ENCODE measurements around the gene HOXB2.
"Not testable (repeated sequence)": the region's sequence is repeated elsewhere in the genome, so short reads cannot be mapped to it uniquely, and the experiment has no call there.

Gene HOXB2

DNA sequence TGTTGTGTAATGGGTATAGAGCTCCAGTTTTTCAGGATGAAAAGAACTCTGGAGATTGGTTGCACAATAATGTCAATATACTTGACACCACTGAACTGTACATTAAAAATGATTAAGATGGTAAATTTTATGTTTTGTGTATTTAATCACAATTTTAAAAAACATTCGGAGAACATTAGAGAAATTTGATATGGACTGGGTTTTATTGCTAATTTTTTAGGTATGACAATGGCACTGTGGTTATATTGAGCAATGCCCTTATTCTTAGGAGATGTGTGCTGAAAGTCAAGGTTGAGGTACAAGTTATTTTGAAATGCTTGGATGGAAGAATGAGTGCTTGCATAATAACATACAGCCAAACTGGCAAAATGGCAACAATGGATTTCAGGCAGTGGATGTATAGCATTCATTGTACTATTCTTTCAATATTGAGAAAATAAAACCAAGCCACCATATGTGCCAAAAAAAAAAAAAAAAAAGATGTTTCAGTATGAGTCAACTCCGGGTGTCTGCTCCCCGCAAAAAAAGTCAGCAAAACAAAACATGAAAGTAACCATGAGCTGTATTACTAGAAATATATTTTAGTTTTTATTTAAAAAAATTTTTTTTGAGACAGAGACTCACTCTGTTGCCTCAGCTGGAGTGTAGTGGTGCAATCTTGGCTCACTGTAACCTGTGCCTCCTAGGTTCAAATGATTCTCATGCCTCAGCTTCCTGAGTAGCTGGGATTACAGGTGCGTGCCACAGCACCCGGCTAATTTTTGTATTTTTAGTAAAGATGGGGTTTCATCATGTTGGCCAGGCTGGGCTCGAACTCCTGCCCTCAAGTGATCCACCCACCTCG is 33.9 kb downstream of the HOXB2 start:
- DNase-seq = no peak

GRCh38 chr17:48510381-48510760 is 34.5 kb downstream of the HOXB2 start:
- DNase-seq = no peak

GRCh38 chr17:48509708-48510107 is 35.2 kb downstream of the HOXB2 start:
- DNase-seq = not testable (repeated sequence)

DNA sequence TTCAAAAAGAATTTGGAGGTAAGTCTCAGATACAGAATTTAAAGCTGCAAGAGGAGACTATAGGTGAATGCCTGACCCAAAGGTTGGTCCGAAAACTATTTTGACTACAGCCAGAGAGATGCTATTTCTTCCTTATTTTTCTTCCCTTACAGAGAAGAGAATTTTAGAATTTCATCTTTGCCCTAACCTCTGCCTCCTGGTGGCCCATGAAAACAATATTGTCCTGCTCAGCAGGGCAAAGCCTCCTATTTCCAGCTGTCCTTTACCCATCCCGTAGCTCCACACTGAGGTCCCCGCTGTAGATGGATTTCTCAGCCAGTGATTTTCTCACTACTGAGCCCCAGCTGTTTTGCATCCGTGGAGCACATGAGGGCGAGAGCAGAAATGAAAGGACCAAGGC is 38.7 kb downstream of the HOXB2 start:
- no peak for DNase-seq

- no peak for DNase-seq
These were observed 39.1 kb downstream of the HOXB2 start for GRCh38 chr17:48505788-48506187.

DNA sequence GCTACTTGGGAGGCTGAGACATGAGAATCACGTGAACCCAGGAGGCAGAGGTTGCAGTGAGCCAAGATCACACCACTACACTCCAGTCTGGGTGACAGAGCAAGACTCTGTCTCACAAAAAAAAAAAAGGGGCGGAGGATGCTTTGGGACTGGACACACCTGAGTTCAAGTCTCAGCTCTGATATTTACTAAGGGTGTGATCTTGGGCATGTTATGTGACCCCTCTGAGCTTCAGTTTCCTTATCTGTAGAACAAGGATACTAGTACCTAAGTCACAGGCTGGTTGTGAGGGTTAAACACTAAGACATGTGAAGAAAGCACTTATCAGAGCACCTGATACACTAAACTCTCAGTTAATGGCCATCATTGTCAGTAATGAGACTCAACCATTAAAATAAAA is 40.0 kb downstream of the HOXB2 start:
- DNase-seq = no peak

GRCh38 chr17:48503747-48504146 is 41.2 kb downstream of the HOXB2 start:
- no peak for DNase-seq

DNA sequence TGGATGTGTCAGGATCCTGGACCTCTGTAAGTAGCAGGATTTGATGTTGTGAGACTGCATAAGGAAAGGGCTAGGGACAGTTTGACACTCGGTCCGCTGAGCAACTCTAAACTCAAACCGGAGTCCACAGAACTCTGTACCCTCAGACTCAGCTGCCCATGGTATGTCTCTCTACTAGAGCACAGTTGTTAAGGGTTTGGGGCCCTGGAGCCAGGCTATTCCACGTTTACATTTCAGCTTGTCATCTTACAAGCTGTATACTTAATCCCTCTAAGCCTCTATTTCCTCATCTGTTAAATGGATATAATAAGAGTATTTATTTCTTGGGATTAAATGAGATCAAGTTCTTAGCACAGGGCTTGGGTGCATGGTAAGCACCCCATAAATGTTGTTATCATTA is 42.0 kb downstream of the HOXB2 start:
- DNase-seq = peak; percentile 16

DNA sequence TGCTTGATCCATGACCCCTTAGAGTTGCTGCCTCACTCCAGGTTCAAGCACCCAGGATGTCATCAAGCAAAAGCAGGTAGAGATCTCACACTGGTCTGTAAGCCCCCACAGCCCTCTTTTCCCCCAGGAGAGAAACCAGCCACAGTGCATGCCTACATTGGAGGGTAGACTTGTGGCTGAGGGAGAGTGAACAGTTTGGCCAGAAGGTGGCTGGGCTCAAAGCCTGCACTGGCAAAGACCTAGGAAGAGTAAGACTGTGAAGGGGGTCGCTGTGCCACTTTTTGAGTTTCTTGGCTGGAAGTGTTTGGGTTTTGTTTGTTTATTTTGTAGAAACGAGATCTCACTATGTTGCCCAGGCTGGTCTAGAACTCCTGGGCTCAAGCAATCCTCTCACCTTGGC is 42.6 kb downstream of the HOXB2 start:
- DNase-seq = no peak

DNA sequence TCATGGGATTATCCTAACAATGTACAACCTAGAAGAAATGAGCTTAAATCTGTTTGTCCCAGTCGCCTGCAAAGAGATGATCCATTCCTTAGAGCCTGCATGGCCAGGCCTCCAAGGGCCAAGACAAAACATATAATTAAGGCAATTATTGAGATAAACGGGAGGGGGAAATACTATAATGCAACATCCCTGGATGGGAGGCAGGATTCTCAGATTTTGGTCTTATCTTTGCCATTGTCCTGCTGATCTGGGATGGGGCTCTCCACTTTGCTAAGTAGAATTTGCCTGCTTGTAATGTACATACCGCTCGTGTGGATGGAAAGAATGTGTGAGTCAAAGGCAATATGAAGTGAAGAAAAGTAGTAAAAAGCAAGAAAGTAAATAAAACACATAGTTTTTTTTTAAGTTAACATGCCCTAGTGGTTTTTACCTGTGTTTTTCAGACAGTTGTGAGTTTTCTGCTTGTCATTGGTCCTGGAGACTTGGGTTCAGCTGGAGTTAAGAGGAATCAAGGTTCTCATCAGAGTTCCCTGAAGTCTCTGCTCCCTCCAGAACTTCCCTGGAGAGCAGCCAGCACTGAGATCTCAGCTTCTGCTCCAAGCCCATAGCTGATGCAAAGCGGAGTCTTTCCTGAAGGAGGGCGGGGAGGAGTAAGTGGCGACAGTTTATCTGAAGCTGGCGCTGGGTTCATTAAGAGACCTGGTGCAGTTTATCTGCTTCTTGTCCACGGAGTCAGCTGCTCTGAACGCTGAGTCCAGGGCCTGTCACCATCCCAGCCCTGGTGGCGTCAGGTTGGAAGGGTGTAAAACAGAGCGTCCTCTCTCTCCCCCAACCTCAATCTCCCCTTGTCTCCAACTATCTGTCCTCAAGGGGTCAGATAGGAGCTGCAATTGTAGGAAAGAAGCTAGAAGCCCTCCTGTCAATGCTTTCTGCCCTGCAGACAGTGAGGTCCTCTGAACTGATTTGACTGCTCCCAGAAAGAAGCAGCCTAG is 44.2 kb downstream of the HOXB2 start:
- DNase-seq = no peak

GRCh38 chr17:48499735-48500434 is 45.0 kb downstream of the HOXB2 start:
- DNase-seq = no peak

- no peak for DNase-seq
These were observed 45.7 kb downstream of the HOXB2 start for GRCh38 chr17:48499248-48499647.

DNA sequence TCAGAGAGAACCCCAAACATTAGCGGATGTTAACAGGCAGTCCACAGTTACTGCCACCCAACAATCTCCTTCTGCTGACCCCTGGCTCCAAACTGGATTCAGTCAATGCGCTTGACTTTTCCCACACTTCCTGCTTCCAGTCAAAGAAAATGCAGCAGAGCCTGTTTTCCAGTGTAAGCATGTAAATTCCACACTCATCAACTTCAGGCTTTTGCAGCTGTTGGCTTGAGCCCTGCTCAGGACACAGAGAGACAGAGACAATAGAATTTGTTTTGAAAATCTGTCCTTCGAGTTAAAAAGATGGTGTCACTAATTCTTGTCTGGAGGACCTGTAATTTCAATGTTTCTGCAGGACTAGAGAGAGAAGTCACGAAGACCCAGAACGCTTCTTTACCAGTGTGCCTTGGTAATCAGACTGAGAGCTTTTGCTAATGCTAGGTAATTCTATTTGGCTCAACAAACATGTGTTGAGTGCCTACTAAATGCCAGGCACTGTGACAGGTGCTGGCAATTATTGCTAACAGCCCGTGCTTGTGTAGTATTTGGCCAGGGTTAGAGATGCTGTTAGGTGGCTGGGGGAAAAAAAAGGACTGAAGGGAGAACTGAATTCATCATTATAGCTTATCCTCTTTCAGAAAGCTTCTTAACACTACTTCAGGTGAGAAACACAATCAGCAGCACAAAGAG is 46.6 kb downstream of the HOXB2 start:
- DNase-seq = no peak

DNA sequence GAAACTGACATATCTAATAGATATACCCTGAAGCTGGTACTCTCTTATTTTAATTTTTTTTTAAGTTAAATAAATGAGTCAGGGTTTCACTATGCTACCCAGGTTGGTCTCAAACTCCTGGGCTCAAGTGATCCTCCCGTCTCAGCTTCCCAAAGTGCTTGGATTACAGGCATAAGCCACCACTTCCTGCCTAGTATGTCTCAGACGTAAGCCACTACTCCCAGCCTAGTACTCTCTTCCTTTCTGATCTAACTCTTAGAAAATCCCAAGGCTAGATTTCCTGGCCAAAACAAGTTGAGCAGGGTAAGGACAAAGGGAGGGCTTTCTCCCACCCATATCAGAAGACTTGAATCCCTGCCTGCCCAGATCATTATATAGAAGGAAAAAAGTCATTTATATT is 47.8 kb downstream of the HOXB2 start:
- DNase-seq = peak; percentile 12

DNA sequence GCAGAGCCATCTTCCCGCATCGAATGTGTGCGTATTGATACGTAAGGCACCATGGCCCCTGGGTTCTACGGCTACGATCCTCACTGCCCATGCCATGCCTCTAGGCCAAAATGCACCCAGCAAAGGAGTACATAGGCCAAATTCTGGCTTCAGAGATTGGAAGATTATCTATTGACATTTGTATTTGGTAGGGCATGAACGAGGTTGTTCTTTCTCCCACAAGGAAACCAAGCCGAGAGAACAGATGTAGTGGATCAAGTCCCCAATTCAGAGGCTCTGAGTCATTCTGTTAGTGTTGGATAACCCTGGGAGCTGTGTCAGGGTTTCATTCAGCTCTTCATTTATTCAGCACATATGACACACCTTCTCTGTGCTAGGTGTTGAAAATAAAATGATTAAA is 50.6 kb downstream of the HOXB2 start:
- DNase-seq = no peak

Data from NCI-H82 (cell line).